ENCODE measurements around the gene ACSS3.
"Not testable (repeated sequence)": the region's sequence is repeated elsewhere in the genome, so short reads cannot be mapped to it uniquely, and the experiment has no call there.

ACSS3 gene

GRCh38 chr12:81167694-81168093 lies 89.8 kb downstream of the ACSS3 start:
- DNase-seq (ENCODE audit: low read depth): no peak

GRCh38 chr12:81168445-81168844 lies 90.6 kb downstream of the ACSS3 start:
- no peak for DNase-seq (ENCODE audit: low read depth)

GRCh38 chr12:81170072-81170471 lies 92.2 kb downstream of the ACSS3 start:
- DNase-seq (ENCODE audit: low read depth): no peak

DNA sequence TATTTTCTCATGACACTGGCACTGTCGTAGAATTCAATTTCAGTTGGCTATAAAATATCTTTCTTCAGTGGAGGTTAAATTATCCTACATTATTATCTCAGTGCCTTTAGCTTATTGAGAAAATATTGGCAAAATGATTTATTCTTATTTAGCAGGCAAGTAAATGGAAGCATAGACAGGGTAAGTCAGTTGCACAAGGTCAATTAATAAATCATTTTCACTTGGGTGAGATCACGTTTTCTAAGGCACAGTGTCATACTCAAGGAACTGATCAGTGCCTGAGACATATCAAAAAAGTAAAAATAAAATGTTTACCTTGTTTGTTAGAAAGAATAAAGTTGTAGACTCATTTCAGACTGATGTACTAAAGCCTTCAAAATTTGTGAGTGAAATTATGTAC lies 95.0 kb downstream of the ACSS3 start:
- no peak for DNase-seq (ENCODE audit: low read depth)

DNA sequence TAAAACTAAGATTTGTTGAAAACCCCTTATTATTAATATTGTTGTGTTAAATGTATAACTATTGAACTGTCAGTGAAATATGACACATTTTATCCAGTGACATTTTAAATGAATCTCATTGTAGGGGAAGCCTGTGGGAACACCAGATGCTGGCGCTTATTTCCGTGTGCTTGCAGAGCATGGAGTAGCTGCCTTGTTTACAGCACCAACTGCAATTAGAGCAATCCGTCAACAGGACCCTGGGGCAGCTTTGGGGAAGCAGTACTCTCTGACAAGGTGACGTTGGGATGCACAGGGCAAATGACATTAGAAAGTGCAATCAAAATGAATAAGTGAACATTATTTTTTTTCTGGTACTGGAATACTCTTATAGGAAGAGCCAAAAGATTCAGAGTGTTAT lies 96.8 kb downstream of the ACSS3 start:
- no peak for DNase-seq (ENCODE audit: low read depth)

- no peak for DNase-seq (ENCODE audit: low read depth)
Observed at GRCh38 chr12:81176796-81177195, 98.9 kb downstream of the ACSS3 start.

DNA sequence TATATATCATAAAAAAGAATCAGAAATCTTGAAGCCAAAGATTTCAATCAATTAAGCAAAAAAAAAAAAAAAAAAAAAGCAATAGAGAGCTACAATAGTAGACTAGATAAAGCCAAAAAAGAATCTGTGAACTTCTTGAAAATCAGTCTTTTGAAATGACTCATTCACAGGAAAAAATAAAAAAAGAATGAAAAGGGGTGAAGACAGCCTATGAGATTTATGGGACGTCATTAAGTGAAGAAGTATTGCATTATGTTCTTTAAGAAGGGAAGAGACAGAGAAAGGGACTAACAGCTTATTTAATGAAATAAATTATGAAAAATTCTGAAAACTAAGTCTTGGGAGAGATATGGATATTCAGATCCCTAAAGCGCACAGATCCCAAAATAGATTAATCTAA lies 103.8 kb downstream of the ACSS3 start:
- DNase-seq (ENCODE audit: low read depth): no peak

DNA sequence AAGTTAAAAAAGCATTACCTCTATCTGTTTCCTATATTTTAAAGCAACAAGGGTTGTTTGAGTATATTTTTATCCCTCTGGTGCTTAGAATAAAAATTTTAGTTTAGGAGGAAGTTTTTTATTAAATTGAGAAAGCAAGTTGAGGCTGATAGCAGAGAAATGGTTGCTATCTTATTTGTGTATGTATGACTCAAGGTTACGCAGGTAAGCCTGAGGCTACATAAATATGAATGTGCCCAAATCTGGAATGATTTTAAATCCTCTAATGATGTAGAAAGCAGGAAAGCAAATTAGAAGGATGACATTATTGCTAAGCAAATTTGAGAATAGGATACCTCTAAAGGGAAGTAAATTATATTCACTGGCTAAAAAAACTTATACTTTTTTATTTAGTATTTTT lies 109.8 kb downstream of the ACSS3 start:
- DNase-seq (ENCODE audit: low read depth): no peak

DNA sequence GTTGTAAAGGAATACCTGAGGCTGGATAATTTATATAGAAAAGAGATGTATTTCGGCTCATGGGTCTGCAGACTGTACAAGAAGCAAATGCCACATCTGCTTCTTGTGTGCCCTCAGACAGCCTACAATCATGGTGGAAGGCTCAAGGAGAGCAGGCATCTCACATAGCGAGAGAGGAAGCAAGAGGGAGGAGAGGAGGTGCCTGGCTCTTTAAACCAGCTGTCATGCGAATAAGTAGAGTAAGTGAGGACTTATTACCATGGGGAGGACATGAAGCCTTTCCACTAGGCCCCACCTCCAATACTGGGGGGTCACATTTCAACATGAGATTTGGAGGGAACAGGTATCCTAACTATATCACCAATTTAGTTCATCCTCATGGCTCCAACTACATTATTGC lies 118.7 kb downstream of the ACSS3 start:
- DNase-seq (ENCODE audit: low read depth): no peak

- DNase-seq (ENCODE audit: low read depth): not testable (repeated sequence)
Observed at GRCh38 chr12:81200561-81200960, 122.7 kb downstream of the ACSS3 start.

DNA sequence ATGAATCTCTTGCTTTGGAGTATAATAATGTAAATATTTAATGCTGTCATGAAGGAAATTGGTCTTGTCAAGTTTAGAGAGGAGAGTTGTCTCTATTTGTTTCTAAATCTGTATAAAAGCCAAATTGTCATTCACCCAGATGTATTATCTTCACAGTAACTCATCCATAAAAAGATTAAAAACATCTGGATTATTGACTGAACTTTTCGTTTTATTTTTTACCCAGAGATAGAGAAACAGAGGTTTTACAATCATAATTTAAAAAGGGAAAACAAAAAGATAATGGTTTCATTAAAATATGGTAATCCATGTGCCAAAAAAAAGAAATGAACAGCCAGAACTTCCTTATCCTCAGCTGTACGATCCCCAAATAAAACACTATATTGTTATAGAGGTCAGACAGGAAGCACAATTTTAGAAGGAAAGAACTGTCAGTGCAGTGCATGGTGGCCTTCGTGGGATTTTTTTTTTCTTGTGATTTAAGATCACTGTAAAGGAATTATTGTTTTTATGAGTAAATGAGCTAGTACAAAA lies 125.9 kb downstream of the ACSS3 start:
- DNase-seq (ENCODE audit: low read depth): no peak

DNA sequence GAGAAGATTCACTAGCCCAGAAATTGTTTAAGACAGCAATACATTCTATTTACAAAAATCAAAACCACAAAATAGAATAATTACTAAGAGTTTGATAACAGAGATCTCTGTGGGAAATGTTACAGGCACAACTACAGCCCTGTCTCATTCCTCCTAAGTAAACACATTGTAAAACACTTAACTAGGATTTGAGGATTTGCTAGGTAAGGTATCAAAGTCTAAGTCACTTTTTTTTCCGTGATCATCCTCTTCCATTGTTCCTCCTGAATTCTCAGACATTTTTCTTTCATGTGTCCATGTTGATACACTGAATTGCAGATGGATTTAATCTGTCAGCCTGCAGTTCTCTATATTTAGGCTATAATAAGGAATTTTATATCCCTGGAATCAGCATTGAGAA lies 127.5 kb downstream of the ACSS3 start:
- DNase-seq (ENCODE audit: low read depth): no peak

DNA sequence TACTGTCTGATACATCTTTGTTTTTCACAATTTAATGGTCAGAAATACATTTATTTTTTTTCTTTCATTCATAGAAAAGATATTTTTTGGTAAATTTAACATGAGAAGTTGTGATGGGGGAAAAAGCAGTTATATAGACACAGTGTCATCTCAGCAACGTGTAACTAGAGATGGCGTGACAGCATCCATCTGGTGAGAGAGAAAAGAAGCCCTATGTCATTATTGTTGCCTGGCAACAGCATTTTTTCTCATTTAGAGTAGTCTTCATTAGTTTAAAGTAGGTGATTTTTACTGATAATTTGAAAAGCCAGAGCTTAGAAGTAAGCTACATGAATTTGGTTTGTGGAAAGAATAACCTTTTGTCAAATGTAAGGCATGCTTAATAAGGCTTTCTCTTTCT lies 128.6 kb downstream of the ACSS3 start:
- no peak for DNase-seq (ENCODE audit: low read depth)

- DNase-seq (ENCODE audit: low read depth): no peak
Observed at GRCh38 chr12:81207173-81207572, 129.3 kb downstream of the ACSS3 start.

DNA sequence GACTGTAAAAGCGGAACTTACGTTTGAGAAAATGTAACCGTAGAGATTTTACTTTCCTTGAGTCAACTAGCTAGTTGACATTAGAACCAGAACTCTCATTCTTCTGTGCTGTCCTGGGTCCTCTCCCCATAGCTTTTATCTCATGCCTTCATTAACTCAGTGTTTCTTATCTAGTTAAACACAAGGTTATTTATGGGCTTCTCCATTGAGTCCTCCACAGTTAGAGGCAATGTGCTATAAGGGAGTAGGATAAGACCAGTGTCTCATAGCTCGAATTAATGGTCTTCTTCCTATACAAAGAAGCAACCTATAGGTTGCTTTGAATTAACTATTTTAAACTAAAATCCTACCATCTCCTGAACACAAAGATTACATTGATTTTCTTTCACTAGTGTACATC lies 129.8 kb downstream of the ACSS3 start:
- DNase-seq (ENCODE audit: low read depth): no peak

GRCh38 chr12:81208187-81208911 lies 130.5 kb downstream of the ACSS3 start:
- no peak for DNase-seq (ENCODE audit: low read depth)

- DNase-seq (ENCODE audit: low read depth): no peak
Observed at GRCh38 chr12:81209012-81209411, 131.1 kb downstream of the ACSS3 start.

- DNase-seq (ENCODE audit: low read depth): not testable (repeated sequence)
Observed at GRCh38 chr12:81209772-81210225, 131.9 kb downstream of the ACSS3 start.

DNA sequence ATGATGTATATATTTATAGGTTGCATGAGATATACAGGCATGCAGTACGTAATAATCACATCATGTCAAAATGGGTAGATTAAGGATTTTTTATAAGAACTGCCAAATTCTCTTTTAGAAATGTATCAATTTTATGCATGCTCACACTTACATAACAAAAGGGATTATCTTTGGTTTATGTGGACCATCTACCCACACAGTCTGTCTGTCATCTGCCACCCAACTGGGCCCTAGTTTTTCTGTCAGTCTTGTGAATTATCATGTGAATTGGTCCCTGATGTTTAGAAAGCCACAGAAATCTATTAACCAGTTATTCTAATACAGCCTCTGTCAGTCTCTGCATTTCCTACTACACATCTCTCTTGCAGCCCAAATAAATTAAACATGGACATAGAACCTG lies 133.4 kb downstream of the ACSS3 start:
- no peak for DNase-seq (ENCODE audit: low read depth)

- DNase-seq (ENCODE audit: low read depth): no peak
Observed at GRCh38 chr12:81212996-81213696, 135.3 kb downstream of the ACSS3 start.

DNA sequence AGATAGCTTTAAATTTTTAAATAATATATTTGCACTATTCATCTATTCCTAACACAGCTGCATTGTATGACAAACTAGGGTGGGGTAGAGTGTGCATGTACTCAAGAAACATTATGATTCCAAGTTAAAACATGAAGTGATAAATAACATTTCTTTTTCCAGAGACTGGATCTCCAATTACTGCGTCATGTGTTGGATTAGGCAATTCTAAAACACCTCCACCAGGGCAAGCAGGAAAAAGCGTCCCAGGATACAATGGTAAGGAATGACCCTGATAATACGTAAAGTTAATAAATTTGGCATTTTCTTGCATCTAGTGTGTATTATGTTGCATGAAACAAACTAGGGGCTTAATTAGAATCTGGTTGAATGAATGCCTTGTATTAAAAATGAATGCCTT lies 138.9 kb downstream of the ACSS3 start:
- no peak for DNase-seq (ENCODE audit: low read depth)

- DNase-seq (ENCODE audit: low read depth): no peak
Observed at GRCh38 chr12:81221681-81222080, 143.8 kb downstream of the ACSS3 start.

- DNase-seq (ENCODE audit: low read depth): no peak
Observed at GRCh38 chr12:81222846-81223592, 145.1 kb downstream of the ACSS3 start.
